Measurements from ENCODE around the gene SLC25A44. TPM values are rescaled to one million over a fixed set of nuclear protein-coding genes. Genes with fewer than 3 reads are reported as not detected.
A peak's percentile ranks its signal among the peaks of the same experiment; 100 is the strongest.

SLC25A44 gene
- total RNA-seq, 1 experiment from 2014 or later: 29.3 TPM

DNA sequence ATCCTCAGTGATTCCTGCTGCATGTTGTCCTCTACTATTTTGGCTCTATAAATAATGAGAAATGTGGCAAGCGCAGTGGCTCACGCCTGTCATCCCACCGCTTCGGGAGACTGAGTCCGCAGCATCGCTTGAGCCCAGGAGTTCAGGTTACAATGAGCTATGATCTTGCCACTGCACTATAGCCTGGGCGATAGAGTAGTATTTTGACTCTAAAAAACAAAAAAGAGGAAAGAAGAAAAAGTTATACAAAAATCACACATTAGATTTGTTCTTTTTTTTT lies 756 bp upstream of the SLC25A44 start:
- no peak for DNase-seq
- Histone ChIP-seq H3K36me3 (ENCODE audit: control insufficient read depth, insufficient read depth, low read length) (no peaks in the 10 kb centered on the region; the same call in 1 of the 2 replicates), H3K27me3 (replicated peaks; ENCODE audit: control insufficient read depth, insufficient read depth, low read length) (no peaks in the 10 kb centered on the region), H3K4me3 (ENCODE audit: low read depth, low read length) (peak overlapping the region; percentile 85), H3K4me1 (0 out of 2 replicates have a peak, but pooled peaks cover 6% of the 10 kb centered on the region), H3K9me3 (peaks cover 7% of the 10 kb centered on the region)
- intact Hi-C loops (cut with micrococcal nuclease; ENCODE audit: unreplicated experiment): loop anchor here (1.0 to 2.0 kb wide), 3 partner anchors 9 to 47 kb away; partner anchors contain the start of gene PMF1
- ChIA-PET CTCF (interaction anchor here (1.8 kb wide), 1 partner anchor 32 kb away, joined by 15 read pairs; no protein-coding TSS in a partner anchor), POLR2A (interaction anchor here (0.9 to 2.4 kb wide), 3 partner anchors 9 to 20 kb away, joined by 3 to 26 read pairs (median 4); partner anchors contain the start of gene PMF1)
- TF ChIP-seq, protein P1, sequence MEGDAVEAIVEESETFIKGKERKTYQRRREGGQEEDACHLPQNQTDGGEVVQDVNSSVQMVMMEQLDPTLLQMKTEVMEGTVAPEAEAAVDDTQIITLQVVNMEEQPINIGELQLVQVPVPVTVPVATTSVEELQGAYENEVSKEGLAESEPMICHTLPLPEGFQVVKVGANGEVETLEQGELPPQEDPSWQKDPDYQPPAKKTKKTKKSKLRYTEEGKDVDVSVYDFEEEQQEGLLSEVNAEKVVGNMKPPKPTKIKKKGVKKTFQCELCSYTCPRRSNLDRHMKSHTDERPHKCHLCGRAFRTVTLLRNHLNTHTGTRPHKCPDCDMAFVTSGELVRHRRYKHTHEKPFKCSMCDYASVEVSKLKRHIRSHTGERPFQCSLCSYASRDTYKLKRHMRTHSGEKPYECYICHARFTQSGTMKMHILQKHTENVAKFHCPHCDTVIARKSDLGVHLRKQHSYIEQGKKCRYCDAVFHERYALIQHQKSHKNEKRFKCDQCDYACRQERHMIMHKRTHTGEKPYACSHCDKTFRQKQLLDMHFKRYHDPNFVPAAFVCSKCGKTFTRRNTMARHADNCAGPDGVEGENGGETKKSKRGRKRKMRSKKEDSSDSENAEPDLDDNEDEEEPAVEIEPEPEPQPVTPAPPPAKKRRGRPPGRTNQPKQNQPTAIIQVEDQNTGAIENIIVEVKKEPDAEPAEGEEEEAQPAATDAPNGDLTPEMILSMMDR (IDR thresholded peaks at IDR 0.05; ENCODE audit: insufficient read depth in 1 of 2, low read depth in 1 of 2, low read length in 1 of 2, severe bottlenecking in 1 of 2, unreplicated experiment in 1 of 2): no peak
- Mint-ChIP-seq H3K36me3 (ENCODE audit: insufficient read depth, unreplicated experiment) (peaks cover 62% of the 10 kb centered on the region), H3K4me3 (ENCODE audit: unreplicated experiment) (peak overlapping the region; percentile 92), H3K27me3 (ENCODE audit: insufficient read depth, unreplicated experiment) (no peaks in the 10 kb centered on the region), H3K27ac (ENCODE audit: unreplicated experiment) (peak overlapping the region; percentile 82), H3K9me3 (ENCODE audit: unreplicated experiment) (peaks cover 20% of the 10 kb centered on the region), H3K4me1 (ENCODE audit: low read depth, unreplicated experiment) (peaks cover 16% of the 10 kb centered on the region)
- TSS peak; percentile 91 for BruUV-seq (replicated peaks)

DNA sequence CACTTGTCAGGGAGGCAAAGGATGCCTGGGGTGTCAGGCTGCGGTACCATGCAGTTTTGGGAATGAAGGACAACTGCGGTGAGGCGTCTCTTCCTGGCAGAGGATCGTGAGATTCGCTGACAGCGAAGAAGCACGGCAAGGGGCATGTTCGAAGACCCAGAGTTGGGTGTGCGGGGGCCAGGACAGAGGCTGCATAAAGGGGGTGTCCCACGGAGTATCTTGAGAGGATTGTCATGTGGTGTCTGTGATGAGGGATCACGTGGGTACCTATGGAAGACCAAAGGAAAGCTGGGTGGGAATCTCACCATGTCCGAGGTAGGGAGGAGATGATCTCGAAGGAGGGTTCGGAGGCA lies 372 bp downstream of the SLC25A44 start:
- peak overlapping the region; percentile 85 for H3K4me3 ChIP-seq (ENCODE audit: low read depth, low read length)
- no peak for DNase-seq
- peaks cover 14% of the 10 kb centered on the region; the same call in 1 of the 2 replicates for H3K4me1 ChIP-seq
- H3K9me3 Mint-ChIP-seq (ENCODE audit: unreplicated experiment): peaks cover 20% of the 10 kb centered on the region
- TF ChIP-seq, protein P1 (IDR thresholded peaks at IDR 0.05; ENCODE audit: insufficient read depth in 1 of 2, low read depth in 1 of 2, low read length in 1 of 2, severe bottlenecking in 1 of 2, unreplicated experiment in 1 of 2): no peak
- intact Hi-C loops (cut with micrococcal nuclease; ENCODE audit: unreplicated experiment): no loop called here
- H3K27me3 ChIP-seq (replicated peaks; ENCODE audit: control insufficient read depth, insufficient read depth, low read length): no peaks in the 10 kb centered on the region
- peaks cover 53% of the 10 kb centered on the region for H3K36me3 Mint-ChIP-seq (ENCODE audit: insufficient read depth, unreplicated experiment)
- peak overlapping the region; percentile 82 for H3K27ac Mint-ChIP-seq (ENCODE audit: unreplicated experiment)
- peaks cover under 1% of the 10 kb centered on the region; the same call in 1 of the 2 replicates for H3K9me3 ChIP-seq
- POLR2A ChIA-PET: interaction anchor here (1.0 to 2.4 kb wide), 4 partner anchors 10 to 21 kb away, joined by 3 to 26 read pairs (median 4); partner anchors contain the start of gene PMF1
- peak overlapping the region; percentile 92 for H3K4me3 Mint-ChIP-seq (ENCODE audit: unreplicated experiment)
- peaks cover 18% of the 10 kb centered on the region for H3K4me1 Mint-ChIP-seq (ENCODE audit: low read depth, unreplicated experiment)
- BruUV-seq (replicated peaks): TSS peak; percentile 65
- H3K27me3 Mint-ChIP-seq (ENCODE audit: insufficient read depth, unreplicated experiment): no peaks in the 10 kb centered on the region
- CTCF ChIA-PET: interaction anchor here (0.8 to 1.8 kb wide), 5 partner anchors 21 to 88 kb away, joined by 3 to 15 read pairs (median 4); partner anchors contain the start of gene SMG5
- H3K36me3 ChIP-seq (ENCODE audit: control insufficient read depth, insufficient read depth, low read length): no peaks in the 10 kb centered on the region; the same call in 1 of the 2 replicates

DNA sequence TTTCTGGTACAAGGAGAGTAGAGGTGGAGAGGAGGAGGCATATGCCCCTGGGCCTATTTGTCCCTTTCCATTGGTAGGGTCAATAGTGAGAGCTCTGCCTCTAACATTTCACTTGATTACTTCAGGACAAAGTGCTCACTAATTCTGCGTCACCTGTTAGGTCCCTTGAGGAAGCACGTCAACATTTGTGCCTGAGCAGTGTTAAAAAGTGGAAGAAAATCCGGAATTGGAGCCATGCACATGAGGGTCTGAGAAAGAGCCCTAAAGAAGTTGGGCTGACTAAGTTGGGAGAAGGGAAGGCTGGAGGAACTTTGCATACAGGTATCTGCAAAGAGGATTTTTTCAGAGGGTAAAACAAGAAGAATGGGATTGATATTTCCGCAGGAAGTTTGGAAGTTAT lies 1.9 kb downstream of the SLC25A44 start:
- ChIA-PET CTCF (no interaction called here), POLR2A (no interaction called here)
- Histone ChIP-seq H3K4me3 (ENCODE audit: low read depth, low read length) (no peak overlapping the region), H3K27me3 (replicated peaks; ENCODE audit: control insufficient read depth, insufficient read depth, low read length) (no peaks in the 10 kb centered on the region), H3K9me3 (no peaks in the 10 kb centered on the region), H3K36me3 (ENCODE audit: control insufficient read depth, insufficient read depth, low read length) (peaks cover 2% of the 10 kb centered on the region; the same call in 1 of the 2 replicates), H3K4me1 (peaks cover 14% of the 10 kb centered on the region; the same call in 1 of the 2 replicates)
- peaks cover 18% of the 10 kb centered on the region for H3K9me3 Mint-ChIP-seq (ENCODE audit: unreplicated experiment)
- H3K27ac Mint-ChIP-seq (ENCODE audit: unreplicated experiment): no peak overlapping the region
- TF ChIP-seq, protein P1 (IDR thresholded peaks at IDR 0.05; ENCODE audit: insufficient read depth in 1 of 2, low read depth in 1 of 2, low read length in 1 of 2, severe bottlenecking in 1 of 2, unreplicated experiment in 1 of 2): no peak
- H3K4me1 Mint-ChIP-seq (ENCODE audit: low read depth, unreplicated experiment): peaks cover 22% of the 10 kb centered on the region
- intact Hi-C loops (cut with micrococcal nuclease; ENCODE audit: unreplicated experiment): no loop called here
- peak overlapping the region; percentile 17 for H3K4me3 Mint-ChIP-seq (ENCODE audit: unreplicated experiment)
- peaks cover 52% of the 10 kb centered on the region for H3K36me3 Mint-ChIP-seq (ENCODE audit: insufficient read depth, unreplicated experiment)
- no TSS peak for BruUV-seq (replicated peaks)
- no peak for DNase-seq
- no peaks in the 10 kb centered on the region for H3K27me3 Mint-ChIP-seq (ENCODE audit: insufficient read depth, unreplicated experiment)
